EH (cell line): ENCODE data around the gene DYRK3.

ENCODE experiments used
- DNase-seq: peaks from one replicate; pipeline ENCODE4 v3.0.0-alpha.2; 2015; ENCODE audit warnings: low read depth

DYRK3 gene

GRCh38 chr1:206684003-206684402 is 48.7 kb downstream of the DYRK3 start:
- no peak for DNase-seq

- peak; percentile 74 for DNase-seq
These were observed 49.4 kb downstream of the DYRK3 start, which contains the start of gene MAPKAPK2 for GRCh38 chr1:206684478-206685333. TSS of gene MAPKAPK2 (plus strand) at chr1:206684905. CDS start at chr1:206685230, 325 bp downstream.

DNA sequence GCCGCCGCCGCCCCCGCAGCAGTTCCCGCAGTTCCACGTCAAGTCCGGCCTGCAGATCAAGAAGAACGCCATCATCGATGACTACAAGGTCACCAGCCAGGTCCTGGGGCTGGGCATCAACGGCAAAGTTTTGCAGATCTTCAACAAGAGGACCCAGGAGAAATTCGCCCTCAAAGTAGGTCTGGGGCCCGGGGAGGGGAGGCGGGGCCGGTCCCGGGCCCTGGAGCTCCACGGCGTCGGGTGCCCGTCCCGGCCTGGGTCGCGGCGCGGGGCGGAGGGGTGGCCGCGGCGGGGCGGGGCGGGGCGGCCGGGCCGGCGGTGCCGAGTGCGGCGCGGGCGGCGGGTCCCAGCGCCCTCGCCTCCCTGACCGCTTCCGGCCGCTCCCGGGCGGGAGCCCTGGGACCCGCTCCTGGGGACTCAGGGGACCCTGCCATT is 50.0 kb downstream of the DYRK3 start:
- peak; percentile 32 for DNase-seq

DNA sequence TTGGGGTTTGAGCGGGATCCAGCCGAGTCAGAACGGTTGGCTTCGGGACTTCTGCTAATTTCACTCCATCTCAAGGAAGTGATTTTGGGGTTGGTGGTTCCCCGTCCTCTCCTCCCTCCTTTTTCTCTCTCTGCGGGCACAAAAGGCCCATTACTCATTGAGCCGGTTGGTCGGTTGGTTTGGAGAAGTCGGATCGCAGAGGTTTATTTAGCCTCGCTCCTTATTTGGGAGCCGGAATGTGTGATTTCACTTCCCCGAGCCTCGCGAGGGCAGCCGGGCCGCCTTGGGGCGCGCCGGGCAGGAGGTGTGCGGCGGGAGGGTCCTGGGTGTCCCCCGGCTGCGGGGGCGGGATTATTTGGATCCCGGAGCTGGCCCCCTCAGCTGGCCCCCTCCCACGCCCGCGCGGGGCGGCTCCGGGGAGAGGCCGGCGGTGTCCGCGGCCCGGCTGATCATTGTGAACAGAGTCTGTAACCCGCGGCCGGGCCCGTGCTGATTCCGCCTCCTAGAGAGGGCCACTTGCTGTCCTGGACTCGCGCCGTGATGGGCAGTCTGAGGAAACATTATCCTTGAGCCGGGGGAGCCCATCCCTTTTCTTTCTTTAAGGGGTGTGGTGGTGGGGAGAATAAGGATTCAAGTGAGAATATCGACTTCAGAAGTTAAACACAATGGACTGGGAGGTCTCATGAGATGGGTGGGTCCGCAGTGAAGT is 50.6 kb downstream of the DYRK3 start:
- DNase-seq = peak; percentile 87

DNA sequence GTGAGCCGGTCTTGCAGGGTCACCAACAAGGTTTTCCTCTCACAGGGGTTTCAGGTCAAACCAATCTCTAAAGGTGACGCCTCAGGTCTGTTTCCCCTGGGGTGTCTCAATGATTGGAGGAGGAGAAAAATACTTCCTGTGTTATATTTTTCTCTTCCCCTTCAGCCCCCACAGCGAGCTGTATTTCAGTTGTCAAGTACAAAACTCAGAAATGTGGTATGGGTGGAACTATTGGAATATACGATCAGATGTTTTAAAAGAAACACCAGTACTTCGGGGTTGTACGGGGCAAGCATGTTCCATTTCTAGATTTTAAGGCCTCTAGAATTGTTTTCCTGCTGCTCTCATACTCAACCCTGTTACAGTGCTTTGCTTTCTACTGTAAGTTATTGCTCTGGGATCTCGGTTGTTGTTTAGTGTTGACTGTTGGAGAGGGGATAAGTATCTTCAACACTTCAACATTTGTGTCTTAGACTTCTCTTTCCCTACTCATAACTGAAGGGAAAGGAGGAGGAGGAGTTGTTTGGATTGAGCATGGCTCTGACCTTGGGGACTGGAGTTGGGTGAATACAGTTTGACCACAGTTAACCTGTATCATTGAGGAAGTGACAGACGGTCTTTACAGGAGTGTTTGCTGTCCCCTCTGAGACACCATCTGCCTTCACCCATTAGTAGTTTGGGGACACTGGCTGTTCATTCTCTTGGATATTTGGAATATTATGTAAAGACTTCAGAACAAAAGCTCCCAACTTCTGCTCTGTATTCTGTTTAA is 51.3 kb downstream of the DYRK3 start:
- DNase-seq = no peak

- no peak for DNase-seq
These were observed 52.0 kb downstream of the DYRK3 start for GRCh38 chr1:206687251-206687914.

DNA sequence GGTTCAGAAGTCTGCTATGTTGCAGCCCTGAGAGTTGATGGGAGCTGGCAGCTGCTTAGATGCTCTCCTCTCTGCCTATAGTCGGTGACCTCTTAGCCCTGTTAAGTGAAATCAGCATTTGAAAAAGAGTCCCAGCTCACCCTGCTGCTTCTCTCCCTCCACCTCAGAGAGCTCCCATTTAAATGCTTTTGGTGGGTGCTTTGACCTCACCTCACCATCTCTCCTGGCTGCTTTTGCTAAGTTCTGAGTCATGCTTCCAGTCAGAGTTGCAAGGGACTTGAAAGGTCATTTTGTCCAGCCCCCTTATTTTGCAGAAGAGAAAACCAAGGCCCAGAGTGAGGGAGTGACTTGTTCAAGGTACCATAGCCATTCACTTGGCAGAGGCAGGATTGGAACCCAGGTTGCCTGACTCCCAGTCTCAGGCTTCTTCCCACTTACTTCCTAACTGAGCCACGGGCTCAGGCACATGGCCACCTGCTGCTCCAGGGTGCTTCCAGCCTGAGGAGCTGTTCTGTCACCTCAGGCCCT is 52.6 kb downstream of the DYRK3 start:
- peak; percentile 56 for DNase-seq

- no peak for DNase-seq
These were observed 55.2 kb downstream of the DYRK3 start for GRCh38 chr1:206690516-206690915.

- DNase-seq = no peak
These were observed 56.3 kb downstream of the DYRK3 start for GRCh38 chr1:206691604-206692003.

- peak; percentile 94 for DNase-seq
These were observed 57.7 kb downstream of the DYRK3 start for GRCh38 chr1:206693029-206693428.

- peak; percentile 46 for DNase-seq
These were observed 58.3 kb downstream of the DYRK3 start for GRCh38 chr1:206693592-206693991.

DNA sequence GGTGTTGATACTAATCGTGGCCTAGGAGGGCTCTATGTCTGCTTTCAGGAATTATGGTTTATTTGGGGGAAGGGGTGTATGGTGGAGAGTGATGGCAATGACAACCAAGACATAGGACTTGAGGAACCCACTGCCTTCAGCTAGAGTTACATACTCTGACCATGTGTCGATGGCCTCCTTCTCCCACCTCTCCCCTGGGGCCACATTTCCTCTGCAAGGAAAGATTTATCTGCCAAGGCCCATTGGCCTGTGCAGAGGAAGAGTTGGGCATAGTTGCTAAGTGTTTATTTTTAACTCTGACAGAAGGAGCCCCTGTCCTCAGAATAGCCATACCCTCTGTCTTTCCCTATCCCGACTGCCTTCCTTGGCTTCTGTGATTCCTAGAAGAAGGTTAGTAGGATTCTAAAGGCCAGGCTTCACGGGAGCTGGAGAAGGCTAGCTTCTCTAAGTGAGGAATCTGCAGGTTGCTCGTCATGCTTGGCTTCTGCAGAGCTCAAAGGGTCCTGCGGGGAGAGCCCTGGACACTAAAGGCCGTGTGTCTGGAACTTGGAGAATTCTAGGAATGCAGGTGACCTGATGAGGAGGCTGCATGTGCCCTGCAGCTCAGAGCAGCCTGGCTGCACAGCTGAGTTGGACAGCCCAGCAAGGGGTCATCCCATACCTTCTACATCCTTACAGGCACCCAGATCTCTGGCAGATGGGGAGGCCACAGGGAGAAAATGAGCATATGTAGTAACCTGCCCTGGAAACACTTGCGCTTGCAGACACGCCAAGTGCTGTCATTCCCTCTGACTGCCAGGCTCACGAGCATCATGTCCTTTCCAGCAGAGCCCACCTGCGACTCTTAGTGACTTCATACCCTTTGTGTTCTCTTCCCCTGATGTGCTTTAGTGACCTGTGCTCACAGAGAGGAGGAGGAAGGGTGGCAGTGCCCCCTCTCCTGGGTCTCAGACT is 59.1 kb downstream of the DYRK3 start:
- DNase-seq = no peak

GRCh38 chr1:206695733-206696132 is 60.4 kb downstream of the DYRK3 start:
- DNase-seq = no peak

GRCh38 chr1:206696812-206697585 is 61.7 kb downstream of the DYRK3 start:
- no peak for DNase-seq

DNA sequence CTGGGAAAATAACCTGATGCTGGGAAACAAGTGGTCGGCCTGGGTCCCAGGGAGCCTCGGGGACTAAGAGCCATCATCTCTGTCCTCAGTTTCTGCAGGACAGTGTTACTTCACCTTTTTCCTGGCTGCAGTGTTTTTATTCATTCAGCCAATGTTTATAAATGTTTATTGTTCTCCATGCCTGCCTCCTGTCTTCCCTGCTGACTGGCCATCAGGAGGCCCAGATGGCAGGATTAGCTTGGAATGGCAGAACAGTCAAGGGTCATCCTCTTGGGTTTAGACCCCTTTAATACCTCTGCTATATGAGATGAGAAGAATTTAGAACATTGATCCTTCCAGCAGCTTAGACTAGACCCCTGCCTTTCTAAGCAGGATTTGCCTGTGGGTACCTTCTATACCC is 62.7 kb downstream of the DYRK3 start:
- no peak for DNase-seq
